EH (cell line): ENCODE results near the gene RTL1.
A peak's percentile ranks its signal among the peaks of the same experiment; 100 is the strongest.

Source experiments
- DNase-seq: peaks from one replicate; pipeline ENCODE4 v3.0.0-alpha.2; 2015; ENCODE audit warnings: low read depth

The RTL1 gene

GRCh38 chr14:100881211-100882025 is 22.1 kb downstream of the RTL1 start:
- DNase-seq: no peak

- DNase-seq: no peak
Observed at GRCh38 chr14:100880271-100881101, 23.0 kb downstream of the RTL1 start.

- no peak for DNase-seq
Observed at GRCh38 chr14:100879782-100880181, 23.7 kb downstream of the RTL1 start.

GRCh38 chr14:100879194-100879593 is 24.3 kb downstream of the RTL1 start:
- DNase-seq: no peak

GRCh38 chr14:100878271-100879146 is 25.0 kb downstream of the RTL1 start:
- no peak for DNase-seq

GRCh38 chr14:100875861-100876590 is 27.5 kb downstream of the RTL1 start:
- DNase-seq: no peak

GRCh38 chr14:100875126-100875525 is 28.4 kb downstream of the RTL1 start:
- DNase-seq: no peak

- DNase-seq: no peak
Observed at GRCh38 chr14:100874411-100875091, 29.0 kb downstream of the RTL1 start.

GRCh38 chr14:100874051-100874410 is 29.5 kb downstream of the RTL1 start:
- DNase-seq: no peak

GRCh38 chr14:100873096-100873482 is 30.4 kb downstream of the RTL1 start:
- peak; percentile 14 for DNase-seq

GRCh38 chr14:100872259-100873095 is 31.0 kb downstream of the RTL1 start:
- DNase-seq: peak; percentile 28

- peak; percentile 79 for DNase-seq
Observed at GRCh38 chr14:100871234-100872186, 32.0 kb downstream of the RTL1 start.

GRCh38 chr14:100868621-100869370 is 34.7 kb downstream of the RTL1 start:
- DNase-seq: no peak

GRCh38 chr14:100867631-100868315 is 35.7 kb downstream of the RTL1 start:
- DNase-seq: no peak

- no peak for DNase-seq
Observed at GRCh38 chr14:100866666-100867630, 36.6 kb downstream of the RTL1 start.
